SU-DHL-6 (cell line): ENCODE measurements around the gene TXNRD1.

ENCODE experiments used
- H2AFZ ChIP-seq: fragments of 200-600 bp; sonication (generic); 2 replicates; pipeline ENCODE4 v1.6.1; 2014; ENCODE audit warnings: low read depth, mild to moderate bottlenecking, moderate library complexity, mixed read lengths, antibody characterized with exemption, low read length; ENCODE audit not compliant: severe bottlenecking
- H3F3A ChIP-seq: fragments of 200-600 bp; shearing (Covaris generic); 2 replicates; pipeline ENCODE4 v1.6.0; 2016; ENCODE audit warnings: antibody characterized with exemption, mild to moderate bottlenecking; ENCODE audit not compliant: insufficient read depth
- H3K27ac ChIP-seq: fragments of 200-600 bp; sonication (generic); 2 replicates; pipeline ENCODE4 v1.5.1; 2016; ENCODE audit warnings: low read depth, mild to moderate bottlenecking, low read length, moderate library complexity, mixed read lengths
- H3K27me3 ChIP-seq: fragments of 200-600 bp; sonication (generic), shearing (Covaris generic); 2 replicates; pipeline ENCODE4 v1.6.0; 2014; ENCODE audit warnings: mild to moderate bottlenecking, low read length
- H3K36me3 ChIP-seq: fragments of 200-600 bp; sonication (generic); 2 replicates; pipeline ENCODE4 v1.6.1; 2014; ENCODE audit warnings: mild to moderate bottlenecking, low read length, mixed read lengths
- H3K4me2 ChIP-seq: fragments of 300-600, 200-600 bp; shearing (Covaris generic), sonication (generic); 2 replicates; pipeline ENCODE4 v1.6.0; 2014; ENCODE audit warnings: low read length, low read depth, mild to moderate bottlenecking; ENCODE audit not compliant: poor library complexity, severe bottlenecking
- H3K4me3 ChIP-seq: fragments of 200-600 bp; sonication (generic); 2 replicates; pipeline ENCODE4 v1.5.1; 2014; ENCODE audit warnings: antibody characterized with exemption, low read length, mild to moderate bottlenecking, mixed read lengths; ENCODE audit not compliant: insufficient read depth, poor library complexity, severe bottlenecking
- H3K79me2 ChIP-seq: fragments of 200-600 bp; sonication (generic); 2 replicates; pipeline ENCODE4 v1.6.1; 2014; ENCODE audit warnings: mild to moderate bottlenecking, low read length, moderate library complexity; ENCODE audit not compliant: insufficient read depth
- H3K9ac ChIP-seq: fragments of 200-600 bp; sonication (generic); 2 replicates; pipeline ENCODE4 v1.7.0; 2014; ENCODE audit warnings: mild to moderate bottlenecking, low read length
- H3K9me2 ChIP-seq: fragments of 200-600 bp; sonication (generic); replicated peaks from 2 replicates; pipeline ENCODE4 v1.6.1; 2014; ENCODE audit warnings: low read length; ENCODE audit not compliant: insufficient read depth
- H3K9me3 ChIP-seq: fragments of 200-600 bp; sonication (generic); 2 replicates; pipeline ENCODE4 v1.6.1; 2014; ENCODE audit warnings: low read length, mixed read lengths; ENCODE audit not compliant: insufficient read depth
- H4K20me1 ChIP-seq: fragments of 200-600 bp; sonication (generic); 2 replicates; pipeline ENCODE4 v1.6.1; 2014; ENCODE audit warnings: low read depth, mild to moderate bottlenecking, antibody characterized with exemption, low read length, moderate library complexity, mixed read lengths
- CTCF ChIP-seq: fragments of 200-600 bp; sonication (generic); IDR thresholded peaks from one replicate; pipeline ENCODE4 v1.5.1; 2017; ENCODE audit warnings: antibody characterized with exemption, mild to moderate bottlenecking, low read length, moderate library complexity; ENCODE audit not compliant: insufficient read depth, poor library complexity, severe bottlenecking
- EZH2phosphoT487 ChIP-seq: fragments of 200-600 bp; sonication (generic), shearing (Covaris generic); conservative IDR thresholded peaks from 2 replicates; pipeline ENCODE4 v1.6.1; 2018; ENCODE audit warnings: mild to moderate bottlenecking, antibody characterized with exemption, low read length, moderate library complexity, mixed read lengths

Gene TXNRD1

GRCh38 chr12:104218935-104219334, 3.4 kb downstream of the TXNRD1 start:
- TF ChIP-seq EZH2phosphoT487 = no peak
- TF ChIP-seq CTCF = no peak
- Histone ChIP-seq H3K27ac (no peak overlapping the region), H2AFZ (no peak overlapping the region), H3K4me2 (no peak overlapping the region), H3K4me3 (no peak overlapping the region), H4K20me1 (no peaks in the 10 kb centered on the region), H3F3A (no peaks in the 10 kb centered on the region), H3K9me2 (no peaks in the 10 kb centered on the region), H3K9me3 (no peaks in the 10 kb centered on the region), H3K79me2 (no peaks in the 10 kb centered on the region), H3K36me3 (no peaks in the 10 kb centered on the region), H3K27me3 (no peaks in the 10 kb centered on the region), H3K9ac (no peak overlapping the region)

DNA sequence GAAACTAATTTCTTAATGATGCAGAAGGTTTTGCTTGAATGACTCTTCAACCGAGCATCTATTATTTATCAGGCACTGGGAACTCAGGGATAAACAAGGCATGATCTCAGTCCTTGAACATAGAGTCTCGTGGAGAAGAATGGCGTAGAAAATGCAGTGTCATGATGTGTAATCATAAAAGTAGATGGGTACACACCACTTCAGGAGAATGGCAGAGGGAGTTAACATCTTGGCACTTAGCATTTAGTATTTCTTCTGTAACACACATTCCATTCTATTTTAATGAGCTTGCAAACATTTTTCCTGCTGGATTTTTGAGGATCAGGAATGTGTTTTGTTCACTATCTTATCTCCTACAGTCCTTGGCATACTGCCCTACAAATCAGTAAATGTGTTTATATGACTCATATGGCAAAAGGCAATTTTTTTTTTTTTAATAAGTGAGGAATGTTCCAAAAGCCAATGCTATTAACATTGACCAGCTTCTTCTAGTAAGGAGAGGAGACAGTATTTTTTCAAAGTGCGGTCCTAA, 3.8 kb downstream of the TXNRD1 start:
- H3K4me3 ChIP-seq = no peak overlapping the region
- no peak overlapping the region for H3K9ac ChIP-seq
- no peaks in the 10 kb centered on the region for H3K9me2 ChIP-seq
- H3K36me3 ChIP-seq = no peaks in the 10 kb centered on the region
- H3K9me3 ChIP-seq = no peaks in the 10 kb centered on the region
- no peaks in the 10 kb centered on the region for H3K79me2 ChIP-seq
- no peak for TF ChIP-seq CTCF
- no peak for TF ChIP-seq EZH2phosphoT487
- no peaks in the 10 kb centered on the region for H3F3A ChIP-seq
- no peaks in the 10 kb centered on the region for H4K20me1 ChIP-seq
- no peaks in the 10 kb centered on the region for H3K27me3 ChIP-seq
- no peak overlapping the region for H3K4me2 ChIP-seq
- no peak overlapping the region for H3K27ac ChIP-seq
- no peak overlapping the region for H2AFZ ChIP-seq

DNA sequence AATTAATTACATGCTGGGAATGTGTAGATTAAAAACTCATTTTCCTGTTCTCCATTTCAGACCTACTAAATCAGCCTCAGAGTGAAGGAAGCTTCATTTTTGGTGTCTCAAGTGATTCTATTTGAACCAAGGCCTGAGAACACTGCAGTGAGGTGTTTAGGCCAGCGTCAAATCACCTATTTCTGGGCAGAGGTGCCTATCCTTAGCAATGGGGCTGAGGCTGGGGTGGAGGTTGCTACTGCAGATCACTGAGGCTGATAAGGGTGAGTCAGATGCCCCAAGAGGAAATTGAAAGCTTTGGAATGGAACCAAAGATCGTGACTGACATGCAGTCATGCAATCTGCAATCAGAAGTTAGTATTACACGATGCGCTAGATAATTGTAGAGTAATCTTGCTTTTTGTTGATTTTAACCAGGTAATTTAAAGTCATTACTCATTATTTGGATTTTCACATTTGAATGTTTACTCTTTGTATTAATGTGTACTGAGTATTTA, 4.4 kb downstream of the TXNRD1 start:
- H3K9me3 ChIP-seq = no peaks in the 10 kb centered on the region
- H3K27me3 ChIP-seq = no peaks in the 10 kb centered on the region
- no peak overlapping the region for H3K4me3 ChIP-seq
- H4K20me1 ChIP-seq = no peaks in the 10 kb centered on the region
- no peak overlapping the region for H2AFZ ChIP-seq
- H3K36me3 ChIP-seq = no peaks in the 10 kb centered on the region
- TF ChIP-seq CTCF = no peak
- no peak overlapping the region for H3K9ac ChIP-seq
- no peak overlapping the region for H3K4me2 ChIP-seq
- no peaks in the 10 kb centered on the region for H3K9me2 ChIP-seq
- no peaks in the 10 kb centered on the region for H3F3A ChIP-seq
- no peak overlapping the region for H3K27ac ChIP-seq
- no peaks in the 10 kb centered on the region for H3K79me2 ChIP-seq
